HG03175 (cell line): ENCODE measurements around the gene COL11A2.
A peak's percentile ranks its signal among the peaks of the same experiment; 100 is the strongest.

Experiments
- ATAC-seq: cut with Tn5 transposase; IDR thresholded peaks from one replicate; pipeline ENCODE4 v1.9.1; 2021; ENCODE audit warnings: mild to moderate bottlenecking, moderate library complexity; ENCODE audit not compliant: unreplicated experiment

COL11A2 gene

DNA sequence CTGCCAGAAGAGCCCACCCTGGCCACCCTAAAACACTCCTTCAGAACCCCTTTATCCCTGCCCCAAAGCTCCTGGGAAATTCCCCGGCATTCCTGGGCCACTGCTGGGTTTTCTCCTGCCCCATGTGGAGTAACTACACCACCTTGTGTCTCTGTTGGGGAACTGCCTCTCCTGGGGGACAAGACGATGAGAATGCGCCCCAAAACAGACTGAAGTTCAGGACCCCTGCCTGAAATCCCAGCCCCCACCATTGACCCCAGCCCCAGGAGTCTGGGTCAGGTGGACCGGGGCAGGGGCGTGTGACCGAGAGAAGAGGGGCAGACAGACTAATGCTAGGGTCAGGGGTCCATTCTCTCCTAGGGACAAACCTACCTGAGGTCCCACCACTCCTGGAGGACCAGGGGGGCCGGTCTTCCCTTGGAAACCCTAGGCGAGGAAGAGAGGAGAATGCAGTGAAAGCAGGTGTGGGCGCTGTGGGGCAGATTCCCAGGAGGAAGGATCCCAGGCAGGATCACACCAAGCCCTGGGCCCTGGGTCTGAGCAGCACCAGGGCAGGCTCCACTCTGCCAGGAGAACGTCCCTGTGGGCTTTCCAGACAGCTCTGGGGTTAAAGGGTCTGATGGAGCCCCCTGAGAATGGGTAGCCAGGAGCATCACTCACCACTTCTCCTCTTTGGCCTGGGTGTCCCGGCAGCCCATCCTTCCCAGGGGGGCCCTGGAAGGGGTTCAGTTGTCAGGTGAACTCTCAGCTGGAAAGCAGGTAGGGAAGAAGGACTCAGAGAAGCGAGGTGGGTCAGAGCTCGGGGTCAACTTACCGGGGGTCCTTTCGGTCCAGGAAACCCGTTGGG lies 19.4 kb downstream of the COL11A2 start:
- ATAC-seq: no peak

DNA sequence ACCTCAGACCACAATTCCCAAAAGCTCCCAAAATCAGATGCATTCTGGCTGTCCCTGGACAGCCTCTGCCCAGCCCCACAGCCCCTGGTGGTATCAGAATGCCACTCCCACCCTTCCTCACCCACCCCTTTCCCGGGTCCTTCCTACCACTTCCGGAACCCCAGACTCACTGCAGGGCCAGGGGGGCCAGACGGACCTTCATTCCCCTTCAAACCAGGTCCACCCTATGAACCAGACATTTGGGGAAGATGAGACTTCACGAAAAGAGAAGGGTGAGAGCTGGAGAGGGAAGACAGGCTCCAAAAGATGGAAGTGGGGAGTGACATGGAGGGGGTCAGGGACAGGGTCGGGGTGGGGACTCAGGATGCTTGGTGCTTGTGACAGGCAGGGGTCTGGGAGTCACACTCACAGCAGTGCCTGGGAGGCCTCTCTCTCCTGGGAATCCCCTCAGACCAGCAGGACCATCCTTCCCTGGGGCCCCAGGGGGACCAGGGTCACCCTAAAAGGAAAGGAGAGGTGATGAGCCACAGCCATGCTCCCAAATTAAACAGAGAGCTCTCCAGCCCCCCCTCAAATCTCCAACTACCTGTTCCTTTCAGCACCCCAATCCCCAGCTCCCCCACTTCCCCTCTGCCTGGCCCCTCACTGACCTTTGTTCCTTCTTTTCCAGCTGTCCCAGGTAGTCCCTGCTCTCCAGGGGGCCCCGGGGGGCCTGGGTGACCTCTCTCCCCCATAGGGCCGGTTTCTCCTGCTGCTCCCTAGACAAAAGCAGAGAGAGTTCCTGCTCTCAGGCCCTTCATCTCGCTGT lies 20.2 kb downstream of the COL11A2 start:
- no peak for ATAC-seq

DNA sequence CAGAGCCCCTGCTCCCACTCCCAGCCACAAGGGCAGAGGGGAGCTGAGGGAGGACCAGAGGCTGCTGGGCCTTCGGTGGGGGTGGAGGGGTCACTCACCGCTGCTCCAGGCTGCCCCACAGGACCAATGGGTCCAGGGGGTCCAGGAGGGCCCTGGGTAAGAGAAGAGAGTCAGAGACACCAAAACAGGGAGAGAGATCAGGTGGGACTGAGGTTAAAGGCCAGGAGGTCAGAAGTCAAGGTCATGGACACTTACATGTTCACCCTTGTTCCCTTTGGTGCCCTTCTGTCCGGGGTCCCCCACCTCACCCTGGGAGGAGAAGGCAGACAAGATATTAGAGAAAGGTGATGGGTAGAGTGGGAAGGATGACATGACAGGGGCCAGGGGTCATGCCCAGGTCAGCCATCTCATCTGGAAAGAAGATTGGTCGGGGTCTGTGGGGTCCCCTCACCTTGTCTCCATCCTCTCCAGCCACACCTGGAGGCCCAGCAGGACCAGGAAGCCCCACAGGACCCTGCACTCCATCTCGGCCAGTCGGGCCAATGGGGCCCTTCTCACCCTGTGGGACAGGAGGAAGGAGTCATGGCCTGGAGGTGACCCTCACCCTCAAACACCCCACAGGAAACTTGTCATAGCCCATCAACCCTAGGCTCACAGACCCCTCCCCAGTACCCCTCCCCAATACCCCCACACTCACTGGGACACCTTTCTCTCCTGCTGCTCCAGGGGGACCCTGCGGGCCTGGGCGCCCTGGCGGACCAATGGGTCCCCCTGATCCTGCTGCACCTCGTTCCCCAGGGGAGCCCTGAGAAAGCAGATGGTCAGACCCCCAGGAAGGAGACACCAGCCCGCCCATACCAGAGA lies 21.0 kb downstream of the COL11A2 start:
- ATAC-seq: no peak

GRCh38 chr6:33170176-33171015 lies 21.9 kb downstream of the COL11A2 start:
- ATAC-seq: no peak

- no peak for ATAC-seq
Observed at GRCh38 chr6:33169291-33170175, 22.7 kb downstream of the COL11A2 start.

- ATAC-seq: no peak
Observed at GRCh38 chr6:33168639-33169038, 23.6 kb downstream of the COL11A2 start.

- ATAC-seq: no peak
Observed at GRCh38 chr6:33168284-33168601, 24.0 kb downstream of the COL11A2 start.

DNA sequence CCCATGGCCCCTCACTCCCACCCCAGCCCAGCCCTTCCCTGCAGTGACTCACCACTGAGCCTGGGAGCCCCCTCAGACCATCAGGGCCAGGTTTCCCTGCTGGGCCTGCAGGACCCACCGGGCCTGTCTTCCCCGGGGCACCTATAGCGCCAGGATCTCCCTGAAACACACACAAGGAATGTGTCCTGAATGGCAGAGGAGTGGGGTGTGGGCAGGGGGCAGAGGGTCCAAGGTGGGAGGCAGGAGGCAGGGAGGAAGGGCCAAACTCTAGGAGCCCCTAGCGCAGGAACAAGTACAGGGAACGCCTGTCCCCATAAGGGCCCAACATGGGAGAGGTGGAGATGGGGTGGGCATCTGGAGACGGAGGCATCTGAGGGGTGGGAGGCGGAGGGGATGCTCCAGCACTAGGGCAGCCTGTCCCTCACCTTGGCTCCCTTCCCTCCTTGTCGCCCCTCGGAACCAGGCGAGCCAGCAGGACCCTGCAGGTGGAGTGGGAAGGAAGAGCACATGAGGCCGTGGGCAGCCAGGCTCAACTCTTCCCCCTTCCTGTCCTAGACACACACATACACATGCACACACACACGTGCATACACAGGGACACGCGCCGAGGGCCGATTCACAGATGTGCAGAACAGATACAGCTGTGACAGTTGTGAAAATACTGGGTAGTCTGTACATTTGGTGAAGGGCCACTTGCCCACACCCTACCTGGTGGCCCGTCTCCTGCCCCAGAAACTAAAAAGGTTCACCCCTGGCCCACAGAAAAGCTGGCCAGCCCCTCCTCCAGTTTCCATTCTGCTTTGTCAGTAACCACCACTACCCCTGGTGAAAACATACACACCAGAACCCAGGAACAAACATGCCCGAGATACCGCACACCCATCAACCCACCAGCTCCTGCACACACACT lies 24.6 kb downstream of the COL11A2 start:
- ATAC-seq: no peak

DNA sequence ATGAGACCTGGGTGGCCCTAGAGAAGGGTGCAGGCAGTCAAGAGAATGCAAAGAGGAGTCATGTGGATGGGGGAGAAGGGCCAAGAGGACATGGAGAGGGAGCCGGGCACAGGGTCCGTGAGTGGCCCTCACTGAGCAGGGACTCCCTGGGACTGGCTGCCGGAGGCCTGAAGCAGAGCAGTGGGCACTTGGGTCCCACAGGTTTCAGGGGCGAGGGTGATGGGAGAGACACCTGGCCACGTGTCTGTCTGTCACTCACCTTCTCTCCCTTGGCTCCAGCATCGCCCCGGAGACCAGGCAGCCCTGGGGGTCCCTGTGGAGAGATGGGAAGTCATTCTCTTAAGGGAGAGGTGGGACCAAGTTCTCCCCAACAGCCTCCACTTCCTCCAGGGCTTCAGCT lies 25.5 kb downstream of the COL11A2 start:
- no peak for ATAC-seq

GRCh38 chr6:33166363-33166762 lies 25.9 kb downstream of the COL11A2 start:
- ATAC-seq: no peak

DNA sequence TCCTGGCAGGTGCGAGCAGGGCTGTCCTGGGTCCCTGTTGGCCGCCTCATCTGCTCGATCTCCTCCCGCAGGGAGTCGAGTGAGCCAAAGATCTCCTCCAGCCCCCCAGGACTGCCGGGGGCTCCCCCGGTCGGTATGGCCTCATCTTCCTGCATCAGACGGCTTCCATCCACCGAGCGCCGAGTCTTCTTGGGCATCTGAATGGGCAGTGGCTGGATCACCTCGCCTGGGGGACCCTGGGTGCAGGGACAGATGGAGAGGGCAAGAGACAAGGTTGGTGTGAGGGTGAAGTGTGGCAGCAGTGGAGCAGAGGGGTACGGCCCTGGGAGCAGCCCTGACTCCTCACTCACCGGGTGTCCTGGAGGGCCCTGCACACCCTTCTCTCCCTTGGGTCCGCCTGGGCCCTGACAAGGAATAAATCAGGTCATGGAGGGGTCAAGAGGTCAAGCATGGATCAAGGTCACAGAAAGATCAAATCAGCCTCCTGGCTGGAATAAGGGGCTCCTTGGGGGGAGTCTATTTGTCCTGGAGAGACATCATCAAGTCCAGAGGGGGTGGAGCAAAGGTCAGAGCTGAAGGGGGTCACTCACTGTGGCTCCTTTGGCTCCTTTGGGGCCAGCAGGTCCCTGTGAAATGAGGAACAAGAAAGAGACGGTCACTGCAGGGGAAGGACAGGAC lies 26.5 kb downstream of the COL11A2 start:
- ATAC-seq: no peak

GRCh38 chr6:33164665-33165373 lies 27.4 kb downstream of the COL11A2 start:
- no peak for ATAC-seq

GRCh38 chr6:33164176-33164575 lies 28.1 kb downstream of the COL11A2 start:
- ATAC-seq: no peak

- no peak for ATAC-seq
Observed at GRCh38 chr6:33163540-33163939, 28.7 kb downstream of the COL11A2 start.

DNA sequence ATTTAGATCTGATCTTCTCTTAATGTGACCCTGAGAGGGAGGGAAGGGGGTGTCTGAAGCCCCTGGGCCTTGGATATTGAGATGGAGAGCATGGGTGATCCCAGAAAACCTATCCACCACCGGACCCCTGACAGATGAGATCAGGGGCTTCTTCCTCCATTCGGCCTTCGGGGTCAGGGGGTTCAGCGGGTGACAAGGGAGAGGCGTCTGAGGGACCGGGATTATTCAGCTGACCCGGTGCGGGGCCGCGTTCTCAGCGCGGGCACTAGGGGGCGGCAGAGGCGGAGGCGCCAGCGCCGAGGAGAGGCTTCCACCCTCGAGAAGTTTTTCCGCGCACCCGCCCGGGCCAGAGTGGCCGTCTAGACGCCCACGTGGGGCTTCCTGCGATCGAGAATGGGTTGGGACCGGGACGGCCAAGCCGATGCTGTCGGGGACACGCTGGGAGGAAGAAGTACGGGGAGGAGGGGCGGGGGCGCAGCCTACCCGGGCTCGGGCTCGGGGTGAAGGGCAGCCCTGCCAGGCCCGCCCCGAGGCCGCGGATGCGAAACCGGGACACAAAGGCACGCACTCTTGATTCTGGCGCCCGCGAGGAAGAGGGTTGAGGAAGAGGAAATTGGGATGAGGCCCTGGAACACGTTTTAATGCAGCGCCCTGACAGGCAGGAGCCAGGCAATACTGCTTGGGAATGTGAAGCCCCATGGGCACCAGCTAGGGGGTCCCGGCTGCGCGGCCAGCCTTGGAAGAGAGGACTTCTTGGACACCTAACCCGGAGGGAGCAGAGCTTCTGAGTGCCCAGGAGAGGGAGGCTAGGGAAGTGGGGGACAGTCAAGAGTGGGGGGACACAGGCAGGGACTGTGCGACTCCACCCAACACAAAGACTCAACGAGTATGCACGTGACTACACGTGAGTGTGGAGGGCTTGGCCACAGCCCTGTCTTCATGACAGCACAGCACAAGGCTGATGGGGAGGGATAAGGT lies 30.6 kb downstream of the COL11A2 start:
- ATAC-seq: peak; percentile 59

GRCh38 chr6:33160728-33161344 lies 31.4 kb downstream of the COL11A2 start:
- no peak for ATAC-seq
